GM12891 (cell line): ENCODE data around the gene SORBS1.

Experiments used
- PAX5 ChIP-seq: IDR thresholded peaks from 2 replicates; pipeline ENCODE4 v1.6.1; 2011; ENCODE audit warnings: low read length, moderate library complexity, mild to moderate bottlenecking; ENCODE audit not compliant: insufficient read depth, severe bottlenecking
- POLR2A ChIP-seq: IDR thresholded peaks from 2 replicates; pipeline ENCODE4 v1.6.1; 2011; ENCODE audit warnings: low read depth, low read length, control low read depth
- SPI1 ChIP-seq: IDR thresholded peaks from 2 replicates; pipeline ENCODE4 v1.6.1; 2011; ENCODE audit warnings: low read depth, low read length, control low read depth
- TAF1 ChIP-seq: IDR thresholded peaks from 2 replicates; pipeline ENCODE4 v1.6.1; 2011; ENCODE audit warnings: low read depth, low read length, control low read depth

- TF ChIP-seq POLR2A: no peak
- no peak for TF ChIP-seq SPI1
- no peak for TF ChIP-seq TAF1
- no peak for TF ChIP-seq PAX5
Measured at GRCh38 chr10:95544783-95545500, 16.2 kb downstream of the SORBS1 start.
